ENCODE data around the gene SSH2. TPM values are rescaled to one million over a fixed set of nuclear protein-coding genes. Genes with fewer than 3 reads are reported as not detected.
A peak's percentile ranks its signal among the peaks of the same experiment; 100 is the strongest.

The SSH2 gene
- total and polyA plus RNA-seq, 2 of the 13 experiments (the other 11 are each of a cell fraction or from before 2014, with no cell fraction given): 6.0 to 6.4 TPM

GRCh38 chr17:29587591-29587990 is 342.4 kb downstream of the SSH2 start:
- peak overlapping the region; percentile 73; the same call in 1 of the 2 replicates for H3K9ac ChIP-seq (ENCODE audit: insufficient read depth, low read depth, low read length)
- DNase-seq (ENCODE audit: low spot score) (no peak), FAIRE-seq (no peak), ATAC-seq (no peak)
- intact Hi-C loops (cut with micrococcal nuclease; ENCODE audit: unreplicated experiment): no loop called here
- TF ChIP-seq CBX1 (IDR thresholded peaks at IDR 0.05; ENCODE audit: low read depth) (no peak), NFKB2 (CRISPR knock-in tag; IDR thresholded peaks at IDR 0.05; ENCODE audit: borderline replicate concordance) (no peak), HDAC2 (CRISPR knock-in tag; IDR thresholded peaks at IDR 0.05) (no peak), SSRP1 (CRISPR knock-in tag; IDR thresholded peaks at IDR 0.05) (no peak), ZNF44 (CRISPR knock-in tag; IDR thresholded peaks at IDR 0.05) (no peak), JARID2 (CRISPR knock-in tag; IDR thresholded peaks at IDR 0.05; ENCODE audit: insufficient replicate concordance) (no peak), FOXP4 (CRISPR knock-in tag; IDR thresholded peaks at IDR 0.05) (no peak), ZNF570 (CRISPR knock-in tag; IDR thresholded peaks at IDR 0.05; ENCODE audit: borderline replicate concordance) (no peak), SRSF4 (IDR thresholded peaks at IDR 0.05; ENCODE audit: low read depth, low read length, poor library complexity, severe bottlenecking) (no peak), SP5 (CRISPR knock-in tag; IDR thresholded peaks at IDR 0.05; ENCODE audit: borderline replicate concordance, low read depth) (no peak), SMARCE1 (IDR thresholded peaks at IDR 0.05; ENCODE audit: borderline replicate concordance) (no peak), ZMYM2 (CRISPR knock-in tag; IDR thresholded peaks at IDR 0.05) (no peak)
- TF ChIP-seq, protein P1, sequence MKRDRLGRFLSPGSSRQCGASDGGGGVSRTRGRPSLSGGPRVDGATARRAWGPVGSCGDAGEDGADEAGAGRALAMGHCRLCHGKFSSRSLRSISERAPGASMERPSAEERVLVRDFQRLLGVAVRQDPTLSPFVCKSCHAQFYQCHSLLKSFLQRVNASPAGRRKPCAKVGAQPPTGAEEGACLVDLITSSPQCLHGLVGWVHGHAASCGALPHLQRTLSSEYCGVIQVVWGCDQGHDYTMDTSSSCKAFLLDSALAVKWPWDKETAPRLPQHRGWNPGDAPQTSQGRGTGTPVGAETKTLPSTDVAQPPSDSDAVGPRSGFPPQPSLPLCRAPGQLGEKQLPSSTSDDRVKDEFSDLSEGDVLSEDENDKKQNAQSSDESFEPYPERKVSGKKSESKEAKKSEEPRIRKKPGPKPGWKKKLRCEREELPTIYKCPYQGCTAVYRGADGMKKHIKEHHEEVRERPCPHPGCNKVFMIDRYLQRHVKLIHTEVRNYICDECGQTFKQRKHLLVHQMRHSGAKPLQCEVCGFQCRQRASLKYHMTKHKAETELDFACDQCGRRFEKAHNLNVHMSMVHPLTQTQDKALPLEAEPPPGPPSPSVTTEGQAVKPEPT (CRISPR knock-in tag; IDR thresholded peaks at IDR 0.05; ENCODE audit: low read depth): no peak
- H2AFZ ChIP-seq (ENCODE audit: low read length): no peak overlapping the region
- H3K27me3 ChIP-seq (ENCODE audit: control insufficient read depth in 1 of 2, insufficient read depth in 2 of 2, low read length in 2 of 2): no peaks in the 10 kb centered on the region; a peak in 1 of 5 replicates
- peaks cover 23% of the 10 kb centered on the region for H3K79me2 ChIP-seq (ENCODE audit: insufficient read depth, low read length)
- peaks cover 53% of the 10 kb centered on the region for H3K4me1 ChIP-seq (ENCODE audit: insufficient read depth, low read length)
- POLR2A ChIA-PET: interaction anchor here (1.2 to 2.0 kb wide), 2 partner anchors 13 to 22 kb away, joined by 5 to 11 read pairs; partner anchors contain the start of gene ABHD15
- H3K27ac ChIP-seq (ENCODE audit: extremely low read length, insufficient read depth, low read length): no peak overlapping the region
- peaks cover 0 to 1% of the 10 kb centered on the region in 2 experiments; a peak in 2 of 5 replicates for H3K36me3 ChIP-seq (replicated peaks in 1 of 2; ENCODE audit: control insufficient read depth in 1 of 2, insufficient read depth in 2 of 2, low read length in 2 of 2)
- no peaks in the 10 kb centered on the region for H3K9me3 ChIP-seq (ENCODE audit: low read length)
- in situ Hi-C loops (cut with HindIII; ENCODE audit: extremely low pct_ligation_motif_present, low pct_unique_long_range_greater_than_20kb): no loop called here
- WGBS (ENCODE audit: low lambda C conversion rate): 93% methylated on average over 6 of the region's 6 CpGs
- peak overlapping the region; percentile 70 to 98 (median 79); a peak in 2 of 6 replicates for H3K4me3 ChIP-seq (replicated peaks in 1 of 3; ENCODE audit: insufficient read depth in 1 of 3, low read depth in 2 of 3, low read length in 3 of 3)
- H3K4me2 ChIP-seq (ENCODE audit: low read depth, low read length): peak overlapping the region; percentile 93
- H4K20me1 ChIP-seq (ENCODE audit: insufficient read depth, low read length): peaks cover 14% of the 10 kb centered on the region; the same call in 1 of the 2 replicates
- CTCF ChIA-PET (ENCODE audit: low intra/inter-chr PET ratio, low total read pairs): no interaction called here
- BruUV-seq (replicated peaks): no TSS peak

All from HepG2 (cell line).